ENCODE results near the gene LZIC. TPM values are rescaled to one million over a fixed set of nuclear protein-coding genes. Genes with fewer than 3 reads are reported as not detected.

Gene LZIC
- polyA plus RNA-seq, 1 donor (not counting 4 experiments of a cell fraction or from before 2014, with no cell fraction given), result 22.5 TPM

DNA sequence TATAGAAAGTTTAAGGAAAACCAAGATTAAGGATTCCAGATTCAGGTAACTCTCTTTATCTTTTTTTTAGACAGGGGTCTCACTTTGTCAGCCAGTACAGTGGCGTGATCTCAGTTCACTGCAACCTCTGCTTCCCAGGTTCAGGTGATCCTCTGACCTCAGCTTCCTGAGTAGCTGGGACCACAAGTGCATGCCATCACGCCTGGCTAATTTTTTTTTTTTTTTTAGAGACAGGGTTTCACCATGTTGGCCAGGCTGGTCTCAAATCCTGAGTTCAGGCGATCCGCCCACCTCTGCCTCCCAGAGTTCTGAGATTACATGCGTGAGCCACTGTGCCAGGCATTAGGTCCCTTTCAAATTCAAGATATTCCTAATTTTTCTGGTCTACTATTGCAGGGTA is 15.9 kb downstream of the LZIC start:
- dilution Hi-C loops (cut with MboI; ENCODE audit: extremely low pct_ligation_motif_present, low sequenced_read_pairs), result no loop called here
- DNase-seq (ENCODE audit: low read depth, low spot score) (no peak), FAIRE-seq (no peak)
- H3K9me3 ChIP-seq (ENCODE audit: control insufficient read depth, low read depth, low read length), result no peaks in the 10 kb centered on the region
- H3K9me1 ChIP-seq (ENCODE audit: control insufficient read depth, extremely low read depth, insufficient read depth, low read length), result no peaks in the 10 kb centered on the region
- H3K4me1 ChIP-seq (ENCODE audit: control insufficient read depth, extremely low read depth, insufficient read depth, low read length), result no peaks in the 10 kb centered on the region
- H3K4me3 ChIP-seq (ENCODE audit: control insufficient read depth in 2 of 3, extremely low read depth in 1 of 3, insufficient read depth in 2 of 3, low read depth in 1 of 3, low read length in 3 of 3), result no peak overlapping the region
- H3K27me3 ChIP-seq (ENCODE audit: control insufficient read depth, extremely low read depth, insufficient read depth, low read length), result no peaks in the 10 kb centered on the region
- no peaks in the 10 kb centered on the region for H3K79me2 ChIP-seq (ENCODE audit: control insufficient read depth, insufficient read depth, low read length)
- TF ChIP-seq CTCF (optimal IDR thresholded peaks at IDR 0.05 in 1 of 3, IDR thresholded peaks at IDR 0.05 in 1 of 3, conservative IDR thresholded peaks at IDR 0.05 in 1 of 3; ENCODE audit: extremely low read depth in 1 of 3, insufficient read depth in 2 of 3, low read length in 3 of 3), result no peak
- no peak for TF ChIP-seq EZH2 (IDR thresholded peaks at IDR 0.05; ENCODE audit: low read length)
- H3K36me3 ChIP-seq (ENCODE audit: control insufficient read depth in 2 of 2, extremely low read depth in 1 of 2, insufficient read depth in 2 of 2, low read length in 2 of 2), result peaks cover 0 to 4% of the 10 kb centered on the region in 2 experiments
- H3K27ac ChIP-seq (ENCODE audit: control insufficient read depth, insufficient read depth, low read length), result no peak overlapping the region
- no peak overlapping the region for H3K4me2 ChIP-seq (ENCODE audit: control insufficient read depth, extremely low read depth, insufficient read depth, low read depth, low read length)
- no peak overlapping the region for H2AFZ ChIP-seq (ENCODE audit: control insufficient read depth, low read length)
- H4K20me1 ChIP-seq (ENCODE audit: control insufficient read depth, extremely low read depth, insufficient read depth, low read length), result no peaks in the 10 kb centered on the region
- no peak overlapping the region for H3K9ac ChIP-seq (ENCODE audit: control insufficient read depth, extremely low read depth, insufficient read depth, low read length)

- no peak for DNase-seq (ENCODE audit: low read depth, low spot score)
- TF ChIP-seq CTCF (optimal IDR thresholded peaks at IDR 0.05 in 1 of 3, IDR thresholded peaks at IDR 0.05 in 1 of 3, conservative IDR thresholded peaks at IDR 0.05 in 1 of 3; ENCODE audit: extremely low read depth in 1 of 3, insufficient read depth in 2 of 3, low read length in 3 of 3) (no peak), EZH2 (IDR thresholded peaks at IDR 0.05; ENCODE audit: low read length) (no peak)
These were observed 20.8 kb downstream of the LZIC start for GRCh38 chr1:9922342-9922741.

More at GRCh38 chr1:9922342-9922741, 20.8 kb downstream of the LZIC start:
- Histone ChIP-seq H3K27ac (ENCODE audit: control insufficient read depth, insufficient read depth, low read length) (no peak overlapping the region), H2AFZ (ENCODE audit: control insufficient read depth, low read length) (no peak overlapping the region), H3K4me2 (ENCODE audit: control insufficient read depth, extremely low read depth, insufficient read depth, low read depth, low read length) (no peak overlapping the region), H3K9ac (ENCODE audit: control insufficient read depth, extremely low read depth, insufficient read depth, low read length) (no peak overlapping the region), H3K9me3 (ENCODE audit: control insufficient read depth, low read depth, low read length) (no peaks in the 10 kb centered on the region), H4K20me1 (ENCODE audit: control insufficient read depth, extremely low read depth, insufficient read depth, low read length) (no peaks in the 10 kb centered on the region), H3K4me1 (ENCODE audit: control insufficient read depth, extremely low read depth, insufficient read depth, low read length) (no peaks in the 10 kb centered on the region), H3K4me3 (ENCODE audit: control insufficient read depth in 2 of 3, extremely low read depth in 1 of 3, insufficient read depth in 2 of 3, low read depth in 1 of 3, low read length in 3 of 3) (no peak overlapping the region), H3K9me1 (ENCODE audit: control insufficient read depth, extremely low read depth, insufficient read depth, low read length) (no peaks in the 10 kb centered on the region), H3K79me2 (ENCODE audit: control insufficient read depth, insufficient read depth, low read length) (no peaks in the 10 kb centered on the region), H3K27me3 (ENCODE audit: control insufficient read depth, extremely low read depth, insufficient read depth, low read length) (no peaks in the 10 kb centered on the region), H3K36me3 (ENCODE audit: control insufficient read depth in 2 of 2, extremely low read depth in 1 of 2, insufficient read depth in 2 of 2, low read length in 2 of 2) (no peaks in the 10 kb centered on the region)
- no peak for FAIRE-seq
- dilution Hi-C loops (cut with MboI; ENCODE audit: extremely low pct_ligation_motif_present, low sequenced_read_pairs), result no loop called here
